Vagina (tissue), 2 donors: Measurements from ENCODE around the gene ZMAT3.

ENCODE experiments used
- CTCF ChIP-seq, 3 experiments: fragments of 450-650 bp in 2 of 3; fragments of 200-600 bp in 1 of 3; sonication (generic) in 1 of 3; IDR thresholded peaks; one replicate each; pipeline ENCODE4 v1.5.1; 2017 to 2019; ENCODE audit warnings: antibody characterized with exemption in 3 of 3, mild to moderate bottlenecking in 2 of 3, moderate library complexity in 2 of 3
- POLR2A ChIP-seq, 2 donors: fragments of 450-650 bp; IDR thresholded peaks; one replicate each; pipeline ENCODE4 v1.6.1; 2017; ENCODE audit warnings: antibody characterized with exemption in 2 of 2, mild to moderate bottlenecking in 2 of 2, moderate library complexity in 2 of 2

- TF ChIP-seq CTCF (IDR thresholded peaks at IDR 0.05): no peak
- TF ChIP-seq POLR2A (IDR thresholded peaks at IDR 0.05): no peak
Measured at GRCh38 chr3:178971614-178972013, 100.0 kb downstream of the ZMAT3 start.
